LNCaP clone FGC (cell line): ENCODE results near the gene CX3CR1.

Experiments used
- DNase-seq: peaks from one replicate; pipeline ENCODE4 v3.0.0-alpha.2; 2011; ENCODE audit warnings: low read depth
- H3K4me3 ChIP-seq: 2 replicates; pipeline ENCODE4 v1.5.1; 2011; ENCODE audit warnings: mild to moderate bottlenecking, low read depth, low read length, control low read depth
- CTCF ChIP-seq: IDR thresholded peaks from 2 replicates; pipeline ENCODE4 v1.5.1; 2012; ENCODE audit warnings: mild to moderate bottlenecking; ENCODE audit not compliant: control insufficient read depth, insufficient read depth; ENCODE audit errors: extremely low read depth

The CX3CR1 gene

GRCh38 chr3:39260318-39260717, 19.5 kb downstream of the CX3CR1 start:
- no peak overlapping the region for H3K4me3 ChIP-seq
- TF ChIP-seq CTCF = no peak
- no peak for DNase-seq

GRCh38 chr3:39255503-39256325, 24.1 kb downstream of the CX3CR1 start:
- no peak for DNase-seq
- H3K4me3 ChIP-seq = no peak overlapping the region
- TF ChIP-seq CTCF = no peak

DNA sequence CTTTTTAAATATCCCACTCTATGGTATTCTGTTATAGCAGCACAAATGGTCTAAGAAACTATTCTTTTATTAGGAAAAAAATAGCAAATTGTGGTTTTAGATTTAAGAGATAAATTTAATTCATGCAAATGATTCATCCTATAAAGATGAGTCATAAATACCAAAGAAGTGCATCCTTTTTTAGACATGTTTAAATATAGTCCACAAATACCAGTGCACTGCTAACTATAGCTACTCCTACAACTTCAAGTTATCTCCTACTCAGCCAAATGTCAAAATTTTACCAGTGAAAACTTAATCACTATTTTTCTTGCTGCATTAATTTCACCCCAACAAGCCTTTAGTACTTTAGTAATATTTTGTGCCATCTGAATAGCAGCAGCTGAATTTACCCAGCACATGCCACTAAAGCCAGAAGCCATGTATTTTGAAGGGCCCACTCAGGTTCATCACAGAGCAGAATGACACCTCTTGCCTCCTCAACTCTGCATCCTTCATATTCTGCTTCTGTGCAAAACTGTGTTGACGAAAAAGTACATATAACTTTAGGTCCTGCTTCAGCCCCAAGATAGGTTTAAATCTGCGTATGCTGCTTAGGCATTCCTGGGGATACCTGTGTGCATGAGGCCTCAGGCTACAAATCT, 24.9 kb downstream of the CX3CR1 start:
- DNase-seq = no peak
- no peak overlapping the region for H3K4me3 ChIP-seq

GRCh38 chr3:39251576-39251975, 28.3 kb downstream of the CX3CR1 start:
- no peak overlapping the region for H3K4me3 ChIP-seq
- no peak for DNase-seq
- no peak for TF ChIP-seq CTCF

More for the DNA sequence above, 24.9 kb downstream of the CX3CR1 start:
- no peak for TF ChIP-seq CTCF

- no peak for DNase-seq
- H3K4me3 ChIP-seq = no peak overlapping the region
- TF ChIP-seq CTCF = no peak
These were observed 29.6 kb downstream of the CX3CR1 start for GRCh38 chr3:39250116-39250747.

DNA sequence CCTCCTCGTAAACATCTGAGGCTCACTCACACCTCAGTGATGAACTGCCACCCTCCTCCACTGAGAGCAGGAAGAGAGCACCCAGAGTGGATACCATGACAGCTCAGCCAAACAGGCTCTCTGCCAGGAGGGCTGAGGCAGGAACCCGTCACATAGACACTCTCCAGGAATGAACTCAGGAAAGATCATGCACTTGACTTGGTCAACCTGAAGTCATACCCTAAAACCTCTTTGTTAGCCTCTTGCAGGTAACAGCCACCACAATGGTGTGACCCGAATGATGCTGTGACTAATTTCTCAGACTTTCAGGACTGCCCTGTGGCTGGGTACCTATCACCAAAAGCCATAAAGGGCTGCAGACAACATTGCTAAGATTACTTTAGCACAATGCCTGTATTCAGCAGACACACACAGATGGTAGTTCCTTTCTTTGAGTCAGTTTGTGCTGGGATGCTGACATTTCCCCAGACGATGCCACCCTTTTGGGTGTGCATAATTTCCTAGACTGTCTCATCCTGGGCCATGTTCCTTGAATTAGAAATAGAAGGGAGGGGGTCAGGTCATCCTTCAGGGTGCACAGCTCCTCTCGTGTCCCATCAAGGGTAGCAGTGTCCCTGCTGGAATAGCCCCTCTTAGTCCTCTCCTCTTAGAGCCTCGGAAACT, 30.3 kb downstream of the CX3CR1 start:
- H3K4me3 ChIP-seq = no peak overlapping the region
- DNase-seq = no peak
- no peak for TF ChIP-seq CTCF
